Measurements from ENCODE around the gene CCDC142.

The CCDC142 gene

GRCh38 chr2:74507926-74508520 is 25.2 kb upstream of the CCDC142 start (continued):
- TF ChIP-seq TSHZ2 (CRISPR knock-in tag; IDR thresholded peaks at IDR 0.05) (peak; percentile 43; the same call in 1 of the 2 replicates), ZFP30 (CRISPR knock-in tag; IDR thresholded peaks at IDR 0.05) (no peak)

- ATAC-seq, result peak; percentile 93
- no peak for TF ChIP-seq RARB (CRISPR knock-in tag; IDR thresholded peaks at IDR 0.05)
- peak; percentile 92 for TF ChIP-seq ARNTL (CRISPR knock-in tag; IDR thresholded peaks at IDR 0.05; ENCODE audit: borderline replicate concordance, low read depth)
Observed at GRCh38 chr2:74507145-74507925, 24.5 kb upstream of the CCDC142 start, which contains the start of gene PCGF1. PCGF1 (minus strand) TSS chr2:74507695; CDS start chr2:74507668, 27 bp downstream.

- TF ChIP-seq ZNF70 (CRISPR knock-in tag; IDR thresholded peaks at IDR 0.05) (no peak), ZC3H10 (CRISPR knock-in tag; IDR thresholded peaks at IDR 0.05) (no peak), CREB5 (CRISPR knock-in tag; IDR thresholded peaks at IDR 0.05; ENCODE audit: low read depth) (no peak), TCF4 (CRISPR knock-in tag; IDR thresholded peaks at IDR 0.05; ENCODE audit: borderline replicate concordance) (no peak), BACH2 (CRISPR knock-in tag; IDR thresholded peaks at IDR 0.05; ENCODE audit: borderline replicate concordance) (no peak), OSR1 (CRISPR knock-in tag; IDR thresholded peaks at IDR 0.05) (no peak), PATZ1 (CRISPR knock-in tag; IDR thresholded peaks at IDR 0.05; ENCODE audit: borderline replicate concordance) (no peak), ESRRG (CRISPR knock-in tag; IDR thresholded peaks at IDR 0.05) (no peak), ISL1 (CRISPR knock-in tag; IDR thresholded peaks at IDR 0.05) (no peak), RARB (CRISPR knock-in tag; IDR thresholded peaks at IDR 0.05) (no peak), POU6F1 (CRISPR knock-in tag; IDR thresholded peaks at IDR 0.05; ENCODE audit: borderline replicate concordance, low read depth) (no peak), ZFP30 (CRISPR knock-in tag; IDR thresholded peaks at IDR 0.05) (no peak)
- ATAC-seq, result no peak
Observed at GRCh38 chr2:74505448-74506246, 22.8 kb upstream of the CCDC142 start.

GRCh38 chr2:74504591-74504990 is 21.8 kb upstream of the CCDC142 start:
- TF ChIP-seq CSRNP3 (CRISPR knock-in tag; IDR thresholded peaks at IDR 0.05) (no peak), CSDC2 (CRISPR knock-in tag; IDR thresholded peaks at IDR 0.05) (no peak), POU6F1 (CRISPR knock-in tag; IDR thresholded peaks at IDR 0.05; ENCODE audit: borderline replicate concordance, low read depth) (no peak), TOX (CRISPR knock-in tag; IDR thresholded peaks at IDR 0.05; ENCODE audit: borderline replicate concordance) (no peak), CREB5 (CRISPR knock-in tag; IDR thresholded peaks at IDR 0.05; ENCODE audit: low read depth) (no peak), BACH2 (CRISPR knock-in tag; IDR thresholded peaks at IDR 0.05; ENCODE audit: borderline replicate concordance) (no peak), ZNF565 (CRISPR knock-in tag; conservative IDR thresholded peaks at IDR 0.05; ENCODE audit: low read depth) (no peak), ZNF70 (CRISPR knock-in tag; IDR thresholded peaks at IDR 0.05) (no peak), PATZ1 (CRISPR knock-in tag; IDR thresholded peaks at IDR 0.05; ENCODE audit: borderline replicate concordance) (no peak)
- no peak for ATAC-seq
